ENCODE data around the gene TMEM208. TPM values are rescaled to one million over a fixed set of nuclear protein-coding genes. Genes with fewer than 3 reads are reported as not detected.
A peak's percentile ranks its signal among the peaks of the same experiment; 100 is the strongest.

The TMEM208 gene
- 23.6 and 28.1 TPM in 2 replicates for total RNA-seq

DNA sequence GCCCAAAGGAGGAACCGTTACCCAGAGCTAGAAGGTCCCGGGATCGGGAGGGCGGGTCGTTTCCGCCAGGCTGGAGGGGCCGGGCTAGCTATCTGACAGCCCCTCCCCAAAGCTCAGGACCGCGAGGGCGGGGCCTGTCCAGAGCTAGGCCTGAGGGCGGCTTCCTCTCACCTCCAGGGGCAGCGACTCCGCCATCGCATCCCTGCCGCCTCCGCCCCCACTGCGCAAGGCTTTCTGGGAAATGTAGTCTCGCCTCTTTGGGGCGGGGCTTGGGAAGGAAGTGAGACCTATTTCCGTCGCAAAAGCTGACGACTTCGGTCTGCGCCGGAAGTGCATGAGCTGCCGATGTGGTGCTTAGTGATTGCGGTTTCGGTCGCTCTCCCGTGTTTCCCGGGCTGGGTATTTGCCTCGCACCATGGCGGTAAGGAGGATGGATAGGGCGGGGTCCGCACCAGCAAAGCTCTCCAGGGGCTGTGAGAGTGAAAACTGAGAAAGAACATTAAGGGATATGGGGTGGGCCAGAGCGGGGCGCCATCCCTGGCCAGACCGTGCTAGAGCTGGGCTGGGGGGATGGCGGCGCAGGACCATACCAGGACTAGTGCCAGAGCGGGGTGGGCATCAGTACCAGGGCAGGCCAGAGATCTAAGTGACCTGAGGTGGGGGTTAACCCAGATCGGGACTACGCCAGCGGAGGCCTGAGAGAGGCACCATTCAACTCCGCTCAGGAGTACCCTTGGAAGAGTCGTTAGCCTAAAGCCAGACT lies at the start of gene TMEM208:
TSS of gene TMEM208 (plus strand) at position 327 of the 763 bp plus-strand sequence. CDS start at position 416, 89 bp downstream.
- DNase-seq (ENCODE audit: low read depth in 2 of 2) = peak; percentile 96 to 98

DNA sequence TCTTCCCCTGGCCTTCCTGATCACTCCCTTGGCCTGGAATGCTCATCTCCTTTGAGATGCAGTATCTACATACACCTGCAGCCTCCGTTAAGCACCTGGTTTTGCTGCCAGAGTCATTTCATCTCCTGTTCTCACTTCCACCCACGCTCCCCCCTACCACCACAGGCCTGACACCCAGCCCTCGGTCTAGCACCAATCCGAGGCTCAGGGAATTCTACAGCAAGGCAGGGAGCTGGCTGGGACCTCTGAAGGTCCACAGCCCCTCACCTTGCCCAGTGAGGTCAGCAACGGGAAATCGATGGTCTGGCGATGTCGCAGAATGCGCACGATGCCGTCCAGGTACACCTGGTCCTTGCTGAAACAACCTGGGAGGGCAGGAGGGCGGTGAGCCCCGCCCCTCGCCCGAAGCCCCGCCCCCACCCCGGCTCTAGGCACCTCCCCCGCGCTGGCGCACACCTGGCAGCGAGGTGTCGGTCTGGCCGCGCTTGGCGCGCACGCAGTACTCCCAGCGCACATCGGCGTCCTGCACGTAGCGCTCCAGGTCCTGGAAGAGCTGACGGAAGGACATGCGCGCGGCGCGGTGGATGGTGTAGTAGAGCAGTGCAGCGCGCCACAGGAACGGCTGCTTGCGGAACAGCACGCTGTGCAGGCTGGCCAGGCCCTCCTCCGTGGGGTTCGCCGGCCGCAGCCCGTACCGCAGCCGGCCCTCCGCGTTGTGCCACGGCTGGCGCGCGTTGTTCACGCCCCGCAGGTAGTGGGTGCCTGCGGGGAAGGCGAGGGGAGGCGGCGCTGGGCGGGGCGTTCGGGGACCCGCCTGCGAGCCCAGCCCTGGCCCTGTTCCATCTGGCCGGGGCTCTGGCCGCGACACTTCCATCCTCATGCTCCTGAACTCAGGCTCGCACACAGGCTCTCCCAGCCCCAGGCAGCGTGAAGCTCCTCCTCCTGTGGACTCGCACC lies 48.9 kb upstream of the TMEM208 start:
- peak in 1 of 2 donors; percentile 57 for DNase-seq (ENCODE audit: low read depth in 2 of 2)

DNA sequence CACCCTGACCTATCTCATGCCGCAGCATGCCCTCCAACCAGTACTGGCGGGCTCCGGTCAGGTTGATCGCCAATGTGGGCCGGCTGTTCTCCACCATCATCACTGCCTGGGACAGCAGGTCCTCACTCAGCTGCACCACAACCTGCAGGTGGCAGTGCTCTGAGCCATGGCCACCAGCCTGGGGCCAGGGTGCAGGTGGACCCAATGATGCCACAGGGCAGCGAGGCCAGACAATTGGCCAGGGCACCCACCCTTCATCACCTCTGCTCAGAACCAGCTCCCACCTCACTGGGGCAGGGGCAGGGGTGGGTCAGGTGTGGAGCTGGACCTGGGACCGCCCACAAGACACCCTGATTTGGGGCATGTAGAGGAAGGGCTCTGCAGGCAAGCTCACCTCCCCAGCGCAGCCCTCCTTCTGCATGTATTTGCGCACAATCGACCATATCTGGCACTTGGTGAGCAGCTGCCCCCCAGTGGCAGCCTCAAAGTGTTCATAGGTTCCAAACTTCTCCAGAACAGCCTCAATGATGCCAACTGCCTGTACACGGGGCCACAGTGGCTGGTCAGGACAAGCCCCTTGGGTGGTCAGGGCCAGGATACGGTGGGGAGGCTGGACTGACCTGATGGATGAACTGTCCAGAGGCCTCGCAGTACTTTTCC lies 47.4 kb upstream of the TMEM208 start:
- peak in 1 of 2 donors; percentile 24 for DNase-seq (ENCODE audit: low read depth in 2 of 2)

DNA sequence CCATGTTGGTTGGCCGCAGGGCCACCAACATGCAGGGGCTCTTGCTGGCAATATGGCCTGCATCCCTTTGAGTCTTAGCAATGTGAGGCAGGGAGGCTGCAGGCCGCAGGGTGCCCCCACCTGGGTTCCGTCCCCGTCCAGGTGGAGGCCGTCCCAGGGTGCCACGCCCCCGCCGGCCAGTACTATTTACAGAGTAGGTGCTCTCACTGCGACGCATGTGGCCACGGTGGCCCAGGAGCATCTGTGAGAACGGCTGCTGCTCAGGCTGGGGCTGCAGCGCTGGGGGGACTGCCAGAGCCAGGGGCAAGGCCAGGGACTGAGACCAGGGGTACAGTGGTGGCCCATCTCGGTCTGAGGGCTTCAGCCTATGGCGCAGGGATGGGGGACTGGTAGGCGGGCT lies 46.8 kb upstream of the TMEM208 start:
- no peak for DNase-seq (ENCODE audit: low read depth in 2 of 2)

DNA sequence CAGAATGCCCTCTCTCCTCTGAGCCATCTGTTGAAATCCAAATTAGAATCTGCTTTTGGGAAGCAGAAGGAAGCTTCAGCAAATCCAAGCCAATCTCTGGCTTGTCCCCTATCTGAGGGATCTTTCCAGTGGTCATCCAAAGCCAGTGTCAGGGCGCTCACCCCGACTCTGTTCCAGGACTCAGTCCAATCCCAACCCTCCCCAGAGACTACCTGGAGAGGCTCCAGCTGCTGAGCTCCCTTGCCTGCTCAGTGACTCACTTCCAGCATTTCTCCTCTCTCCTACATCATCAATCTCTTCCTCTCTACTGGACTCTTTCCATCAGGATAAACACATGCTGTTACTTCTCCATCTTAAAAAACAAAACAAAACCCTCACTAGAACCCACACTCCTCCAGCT lies 45.6 kb upstream of the TMEM208 start:
- DNase-seq (ENCODE audit: low read depth in 2 of 2) = peak in 1 of 2 donors; percentile 70

DNA sequence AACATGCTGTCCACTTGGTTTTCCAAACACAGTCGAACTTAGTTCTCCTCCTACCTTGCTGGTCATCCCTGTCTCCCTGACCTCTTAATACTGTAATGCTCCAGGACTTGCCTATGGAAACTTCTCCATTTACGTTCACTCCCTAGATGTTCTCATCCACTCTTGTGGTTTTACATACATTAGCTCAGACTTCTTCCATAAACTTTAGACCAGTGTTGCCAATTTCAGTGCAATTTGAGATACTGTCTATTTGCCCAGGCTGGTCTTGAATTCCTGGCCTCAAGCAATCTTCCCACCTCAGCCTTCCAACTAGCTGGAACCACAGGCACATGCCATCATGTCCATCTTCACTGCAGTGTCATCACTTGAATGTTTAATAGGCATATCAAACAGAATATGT lies 44.6 kb upstream of the TMEM208 start:
- DNase-seq (ENCODE audit: low read depth in 2 of 2) = no peak

DNA sequence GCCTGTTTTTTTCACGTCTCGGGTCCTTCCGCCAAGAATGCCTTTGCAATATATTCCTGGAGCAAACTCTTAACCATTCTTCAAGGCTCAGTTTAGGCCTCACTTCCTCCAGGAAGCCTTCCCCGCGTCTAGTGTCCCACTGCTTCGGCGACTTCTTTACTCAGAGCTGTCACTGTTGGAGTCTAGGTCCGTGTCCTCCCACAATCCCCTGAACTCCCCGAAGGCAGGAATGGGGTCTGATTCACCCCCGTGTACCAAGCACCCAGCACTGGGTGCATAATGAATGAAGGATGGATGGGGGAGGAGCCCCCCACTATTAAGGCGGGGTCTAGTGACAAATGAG lies 43.7 kb upstream of the TMEM208 start:
- no peak for DNase-seq (ENCODE audit: low read depth in 2 of 2)

DNA sequence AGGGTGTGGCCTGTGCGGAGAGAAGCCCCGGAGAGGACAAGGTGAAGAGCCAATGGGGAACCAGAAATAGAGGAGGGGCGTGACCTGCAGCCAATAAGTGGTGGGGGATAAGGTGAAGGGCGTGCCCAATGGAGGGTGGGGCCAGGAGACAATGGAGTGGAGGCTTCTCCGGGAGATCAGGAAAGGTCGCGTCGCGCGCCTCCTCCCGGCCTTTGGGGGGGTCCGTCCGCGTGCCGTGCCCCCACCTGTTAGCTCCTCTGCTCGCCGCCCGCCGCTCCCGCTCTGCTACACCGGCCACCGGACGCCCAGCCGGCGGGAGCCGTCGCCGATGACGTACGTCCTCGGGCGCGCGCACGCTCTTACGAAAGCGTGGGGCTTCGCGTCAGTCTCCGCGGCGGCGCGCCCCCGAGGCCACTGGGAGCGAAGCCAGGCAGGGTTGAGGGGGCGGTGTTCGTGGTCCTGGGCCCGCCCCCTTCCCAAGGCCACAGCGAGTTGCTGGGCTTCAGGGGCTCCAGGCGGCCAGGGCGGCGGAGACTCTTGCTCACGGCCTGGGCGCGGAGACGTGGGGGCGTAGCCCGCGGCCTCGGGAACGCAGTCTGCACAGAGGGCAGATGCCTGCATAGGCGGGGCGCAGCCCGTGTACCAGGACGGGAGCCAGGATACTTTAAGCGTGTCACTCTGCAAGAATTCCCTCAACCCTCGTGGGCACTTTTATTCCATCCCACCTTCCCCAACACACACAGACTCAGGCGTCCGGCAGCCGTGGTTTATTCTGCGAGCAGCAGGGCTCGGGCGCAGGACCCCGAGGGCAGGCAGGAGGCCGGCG lies 43.1 kb upstream of the TMEM208 start, which contains the start of gene MATCAP1:
TSS of gene MATCAP1 (minus strand) at position 337 of the 826 bp plus-strand sequence. CDS start 3,353 bp downstream, outside the sequence.
- DNase-seq (ENCODE audit: low read depth in 2 of 2) = peak; percentile 96 to 99

DNA sequence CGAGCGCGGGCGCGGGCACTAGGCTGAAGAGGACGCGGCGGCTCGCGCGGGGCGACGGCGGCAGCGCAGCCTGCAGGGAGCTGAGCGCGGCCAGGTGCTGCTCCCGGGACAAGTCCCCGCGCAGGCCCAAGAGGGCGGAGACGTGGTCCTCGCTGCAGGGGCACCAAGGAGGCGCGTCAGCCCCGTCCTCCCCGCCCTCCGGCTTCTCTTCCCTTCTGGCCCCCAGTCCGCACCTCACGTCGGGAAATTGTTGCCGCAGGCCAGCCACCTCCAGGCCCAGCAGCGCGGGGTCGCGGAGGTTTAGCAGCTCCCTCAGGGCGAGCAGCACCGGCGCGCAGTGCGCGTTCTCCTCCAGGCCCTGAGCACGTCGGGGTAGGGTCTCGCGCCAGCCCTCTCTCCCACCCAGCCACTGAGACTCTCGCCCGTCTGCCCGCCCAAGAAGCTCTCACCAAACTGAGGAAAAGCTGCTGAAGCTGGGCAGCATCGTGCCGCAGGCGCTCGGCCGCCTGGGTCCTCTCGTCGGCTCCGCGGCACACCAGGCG lies 42.4 kb upstream of the TMEM208 start:
- DNase-seq (ENCODE audit: low read depth in 2 of 2) = no peak

DNA sequence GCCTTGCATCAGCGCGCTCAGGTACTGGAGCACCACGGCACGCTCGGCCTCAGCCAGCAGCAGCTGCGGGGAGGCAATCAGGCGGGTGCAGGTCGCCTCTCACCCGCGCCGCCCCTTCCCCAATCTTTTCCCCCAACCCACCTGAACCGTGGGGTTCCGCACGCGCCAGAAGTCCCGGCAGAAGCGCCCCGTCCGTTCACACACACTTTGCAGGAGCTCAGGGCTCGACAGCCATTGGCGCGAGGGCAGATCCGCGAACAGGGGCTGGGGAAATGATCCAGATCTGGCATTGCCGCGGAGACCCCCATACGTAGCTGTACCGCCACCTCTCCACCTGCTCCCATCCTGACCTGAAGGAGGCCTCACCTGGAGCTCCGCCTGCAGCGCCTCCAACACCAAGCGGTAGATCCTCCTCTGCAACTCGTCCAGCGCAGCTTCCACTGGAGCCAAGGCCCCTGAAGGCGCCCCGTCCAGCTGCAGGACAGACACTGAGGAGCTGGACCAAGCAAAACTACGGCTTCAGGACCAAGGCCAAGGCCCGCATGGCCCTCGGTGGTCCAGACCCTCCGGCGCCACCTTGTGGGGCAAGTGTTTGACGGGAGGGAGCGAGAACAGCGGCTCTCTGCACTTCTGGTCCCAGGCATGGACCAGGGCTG lies 41.8 kb upstream of the TMEM208 start:
- DNase-seq (ENCODE audit: low read depth in 2 of 2) = peak; percentile 60 to 88

DNA sequence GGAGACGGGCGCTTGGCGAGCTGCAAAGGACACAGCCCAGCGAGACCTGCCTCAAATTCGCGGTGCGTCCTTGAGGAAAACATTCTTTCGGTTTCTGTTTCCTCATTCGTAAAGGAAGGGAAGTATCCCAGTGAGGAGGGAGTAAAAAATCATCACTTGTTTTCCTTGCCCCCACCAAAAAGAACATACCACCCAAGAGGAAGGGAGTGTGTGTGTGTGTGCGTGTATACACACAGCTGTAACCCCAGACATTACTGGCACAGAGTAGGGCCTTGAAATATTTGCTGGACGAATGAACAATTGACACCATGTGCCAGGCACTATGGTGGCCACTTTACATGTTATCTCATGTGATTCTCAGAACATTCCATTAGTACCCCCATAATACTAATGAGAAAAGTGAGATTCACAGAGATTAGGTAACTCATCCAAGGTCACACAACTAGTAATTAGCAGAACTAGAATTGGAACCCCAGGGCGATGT lies 41.2 kb upstream of the TMEM208 start:
- DNase-seq (ENCODE audit: low read depth in 2 of 2) = no peak

DNA sequence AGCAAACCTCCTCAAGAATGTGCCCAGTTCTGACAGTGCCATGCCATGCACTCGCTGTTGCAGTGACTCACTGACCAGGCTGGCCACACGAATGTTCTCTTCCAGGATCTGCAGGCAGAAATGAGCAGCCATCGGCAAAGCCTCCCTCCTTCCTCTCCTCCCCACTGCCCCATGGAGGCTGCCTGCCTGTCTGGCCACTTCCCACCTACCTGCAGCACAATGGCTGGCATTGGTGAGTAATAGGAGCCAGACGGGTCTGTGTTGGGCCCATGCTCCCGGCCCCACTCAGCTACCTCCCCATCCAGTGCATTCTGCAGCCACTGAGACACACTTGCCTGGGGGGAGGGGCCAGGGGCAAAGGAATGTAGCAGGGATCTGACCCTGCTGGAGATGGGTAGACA lies 40.4 kb upstream of the TMEM208 start:
- no peak for DNase-seq (ENCODE audit: low read depth in 2 of 2)

DNA sequence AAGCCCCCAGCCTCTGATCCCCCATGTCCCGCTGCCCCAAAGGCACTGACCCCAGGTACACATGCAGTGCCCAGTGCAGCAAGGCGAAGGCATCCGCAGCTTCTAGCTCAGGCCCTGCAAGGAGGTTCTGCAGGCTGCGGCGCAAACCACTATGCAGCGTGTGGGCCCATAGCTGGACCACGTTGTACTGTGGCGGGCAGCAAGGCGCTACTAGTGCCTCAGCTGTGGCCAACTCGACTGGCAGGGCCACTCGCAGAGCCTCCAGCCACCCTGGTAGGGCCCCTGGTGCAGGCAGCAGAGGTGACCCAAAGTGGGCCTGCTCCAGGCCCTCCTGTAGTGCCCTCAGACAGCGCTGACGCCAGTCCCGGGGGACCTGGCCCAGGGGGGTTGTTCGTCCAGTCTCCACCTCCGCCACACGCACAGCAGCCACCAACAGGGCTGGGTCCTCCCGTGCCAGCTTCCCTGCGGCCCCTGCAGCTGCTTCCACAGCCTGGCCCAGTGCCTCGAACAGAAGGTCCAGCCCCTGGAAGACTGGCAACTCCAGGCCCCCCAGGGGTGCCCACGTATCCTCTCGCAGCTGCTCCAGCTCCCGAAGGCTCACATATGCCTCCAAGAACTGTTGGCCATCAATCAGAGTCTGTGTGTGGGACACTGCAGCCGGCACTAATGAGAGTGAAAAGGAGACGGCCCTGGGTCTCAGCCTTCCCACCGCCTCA lies 39.6 kb upstream of the TMEM208 start:
- no peak for DNase-seq (ENCODE audit: low read depth in 2 of 2)

DNA sequence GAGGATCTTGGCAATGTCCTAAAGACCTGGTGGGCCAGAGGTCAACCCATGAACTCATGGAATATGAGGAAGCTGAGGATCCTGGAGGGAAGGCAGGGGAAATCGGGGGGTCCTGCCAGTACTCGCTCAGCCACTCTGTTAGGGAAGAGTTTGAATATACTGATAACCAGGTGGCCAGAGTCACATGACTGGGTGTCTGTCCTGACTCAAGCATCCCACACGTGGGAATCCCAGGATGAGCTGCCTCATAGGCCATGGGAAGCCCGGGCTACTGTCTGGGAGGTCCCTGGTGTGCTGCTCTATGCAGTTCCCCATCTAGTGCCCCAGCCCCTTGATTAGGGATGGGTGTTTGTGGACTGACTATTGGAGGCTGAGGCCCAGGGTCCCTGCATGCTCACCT lies 38.6 kb upstream of the TMEM208 start:
- no peak for DNase-seq (ENCODE audit: low read depth in 2 of 2)

DNA sequence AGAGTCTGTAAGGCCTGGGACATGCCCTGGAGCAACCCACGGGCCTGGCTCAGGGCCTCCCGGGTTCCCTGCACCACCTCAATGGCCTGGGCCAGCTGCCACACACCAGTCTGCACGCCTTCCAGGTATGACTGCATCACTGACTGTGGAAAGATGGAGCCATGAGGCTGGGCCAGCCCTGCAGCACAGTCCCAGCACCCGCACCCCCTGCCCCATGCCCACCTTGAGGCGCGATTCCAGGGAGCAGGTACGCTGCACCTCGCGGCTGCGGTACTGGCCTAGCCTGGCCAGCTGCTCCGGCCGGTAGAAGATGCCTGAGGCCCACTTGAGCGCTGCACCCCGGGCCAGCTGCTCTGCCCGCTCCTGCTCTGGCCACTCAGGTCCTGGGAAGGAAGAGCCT lies 38.1 kb upstream of the TMEM208 start:
- no peak for DNase-seq (ENCODE audit: low read depth in 2 of 2)

DNA sequence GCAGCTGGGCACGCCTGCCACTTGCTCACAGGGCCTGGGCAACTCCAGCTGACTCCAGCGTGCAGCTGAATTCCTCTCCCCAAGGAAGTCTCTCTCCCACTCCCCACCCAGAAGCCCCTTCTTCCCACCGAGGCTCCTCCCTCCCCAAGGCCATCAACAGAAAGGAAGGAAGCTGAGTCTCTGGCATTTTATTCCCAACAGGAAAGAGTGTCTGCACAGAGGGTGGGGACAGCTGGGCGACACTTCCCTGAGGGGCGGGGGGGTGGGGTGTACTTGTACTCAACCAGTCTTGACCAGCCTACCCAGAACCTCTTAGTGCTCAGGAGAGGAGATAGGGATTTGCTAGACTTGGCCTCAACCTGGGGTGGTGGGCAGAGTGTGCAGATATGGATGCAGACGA lies 36.9 kb upstream of the TMEM208 start, which contains the start of gene EXOC3L1:
TSS of gene EXOC3L1 (minus strand) at position 96 of the 400 bp plus-strand sequence. CDS start 460 bp downstream, outside the sequence.
- no peak for DNase-seq (ENCODE audit: low read depth in 2 of 2)

DNA sequence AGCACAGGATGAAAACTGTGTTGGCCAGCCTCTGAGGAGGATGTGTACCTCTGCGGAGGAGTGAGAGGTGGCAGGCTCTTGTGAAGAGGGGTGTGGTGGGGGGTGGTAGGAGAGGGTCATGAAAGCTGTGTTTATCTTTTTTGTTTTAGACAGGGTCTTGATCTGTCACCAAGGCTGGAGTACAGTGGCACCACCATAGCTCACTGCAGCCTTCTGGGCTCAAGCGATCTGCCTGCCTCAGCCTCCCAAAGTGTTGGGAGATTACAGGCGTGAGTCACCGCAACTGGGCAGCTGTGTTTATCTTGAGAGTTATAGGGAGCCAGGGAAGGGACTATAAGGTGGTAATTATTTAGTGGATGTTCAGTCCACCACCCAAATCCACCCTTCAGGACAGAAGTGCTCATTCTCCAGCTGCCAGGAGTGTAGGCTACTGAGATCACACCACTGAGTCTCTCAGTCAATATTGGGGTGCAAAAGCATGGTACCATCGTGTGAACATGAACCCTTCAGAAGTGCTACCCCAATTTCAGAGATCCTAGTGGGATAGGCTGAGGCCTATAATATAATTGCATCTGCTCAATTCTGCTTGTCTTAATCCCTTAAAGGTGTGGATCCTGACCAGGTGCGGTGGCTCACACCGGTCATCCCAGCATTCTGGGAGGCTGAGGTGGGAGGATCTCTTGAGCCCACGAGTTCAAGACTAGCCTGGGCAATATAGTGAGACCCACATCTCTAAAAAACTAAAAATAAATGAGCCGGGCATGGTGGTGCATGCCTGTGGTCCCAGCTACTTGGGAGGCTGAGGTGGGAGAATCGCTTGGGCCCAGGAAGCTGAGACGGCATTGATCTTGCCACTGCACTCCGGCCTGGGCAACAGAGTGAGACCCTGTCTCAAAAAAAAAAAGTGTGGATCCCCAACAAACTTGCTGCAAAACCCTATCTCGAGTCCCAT lies 36.2 kb upstream of the TMEM208 start:
- DNase-seq (ENCODE audit: low read depth in 2 of 2) = peak in 1 of 2 donors; percentile 34

DNA sequence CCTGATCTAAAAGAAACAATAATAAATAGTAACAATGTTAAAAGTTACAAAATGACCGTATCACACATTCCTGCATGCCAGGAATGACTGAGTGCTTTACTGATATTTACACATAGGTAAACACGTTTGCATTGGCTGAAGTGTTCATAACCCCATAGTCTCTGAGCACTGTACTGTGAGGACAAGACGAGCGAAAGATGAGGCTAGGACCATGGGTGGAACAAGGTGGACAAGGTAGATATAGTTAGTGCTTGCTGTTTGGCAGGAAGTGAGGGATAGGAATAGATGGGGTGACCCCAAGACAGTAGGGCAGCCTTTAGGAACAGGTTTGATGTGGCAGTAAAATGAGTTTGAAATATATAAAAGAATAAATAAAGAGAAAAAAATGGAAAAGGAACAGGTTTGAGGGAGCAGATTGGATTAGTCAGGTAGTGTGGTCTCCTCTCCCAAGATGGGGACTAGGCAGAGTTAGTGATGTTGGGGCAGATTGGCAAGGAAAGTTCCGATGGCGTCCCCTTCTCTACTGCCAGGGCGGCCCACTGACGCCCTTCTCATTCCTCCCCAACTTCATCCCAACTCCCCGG lies 35.4 kb upstream of the TMEM208 start:
- DNase-seq (ENCODE audit: low read depth in 2 of 2) = no peak

Measured in dermis microvascular lymphatic vessel endothelial cell (primary cell).